Measurements from ENCODE around the gene PIEZO2. TPM values are rescaled to one million over a fixed set of nuclear protein-coding genes. Genes with fewer than 3 reads are reported as not detected.

Gene PIEZO2
- polyA plus RNA-seq, 1 donor from 2014 or later = 0.30 TPM

DNA sequence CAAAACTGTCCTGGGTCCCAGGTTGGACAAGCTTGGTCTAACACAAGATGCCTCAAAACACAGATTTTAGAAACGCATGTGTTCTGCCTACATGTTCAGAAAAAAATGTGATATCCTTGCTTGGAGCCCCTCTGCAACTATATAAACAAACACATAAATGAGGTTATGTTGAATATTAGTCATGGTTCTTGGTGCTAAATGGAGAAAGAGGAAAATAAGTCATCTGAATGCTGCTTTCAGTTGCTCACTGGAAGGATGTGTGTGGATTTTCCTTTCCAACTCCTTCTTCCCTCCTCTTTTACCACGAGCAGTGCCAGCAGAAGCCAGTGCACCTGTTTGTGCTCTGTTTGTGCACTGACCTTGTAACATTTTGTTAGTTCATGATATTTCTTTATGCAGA lies 85.3 kb downstream of the PIEZO2 start:
- Histone ChIP-seq H4K20me1 (ENCODE audit: insufficient read depth) (no peaks in the 10 kb centered on the region), H3K9me2 (ENCODE audit: insufficient read depth, low read length) (no peaks in the 10 kb centered on the region), H2AFZ (ENCODE audit: low read depth, low read length) (no peak overlapping the region), H3K4me3 (ENCODE audit: low read length) (no peak overlapping the region), H3K9me3 (ENCODE audit: low read length) (no peaks in the 10 kb centered on the region), H3K79me2 (replicated peaks; ENCODE audit: insufficient read depth, low read length) (no peaks in the 10 kb centered on the region), H3K27ac (ENCODE audit: low read length) (no peak overlapping the region), H3K4me2 (ENCODE audit: low read length) (no peak overlapping the region), H3K36me3 (ENCODE audit: insufficient read depth, low read length) (no peaks in the 10 kb centered on the region), H3K9ac (ENCODE audit: low read length) (no peak overlapping the region), H3K27me3 (ENCODE audit: insufficient read depth, low read depth, low read length) (no peaks in the 10 kb centered on the region), H3F3A (ENCODE audit: insufficient read depth, low read length, poor library complexity, severe bottlenecking) (no peaks in the 10 kb centered on the region)
- TF ChIP-seq MXI1 (conservative IDR thresholded peaks at IDR 0.05; ENCODE audit: poor library complexity, severe bottlenecking) = no peak
- TF ChIP-seq EZH2 (IDR thresholded peaks at IDR 0.05; ENCODE audit: borderline replicate concordance, insufficient read depth, low read length, poor library complexity, severe bottlenecking) = no peak
- TF ChIP-seq EP300 (conservative IDR thresholded peaks at IDR 0.05; ENCODE audit: poor library complexity, severe bottlenecking) = no peak
- no peak for TF ChIP-seq TAF1 (IDR thresholded peaks at IDR 0.05; ENCODE audit: low read depth)
- TF ChIP-seq POLR2AphosphoS5 (IDR thresholded peaks at IDR 0.05) = no peak

DNA sequence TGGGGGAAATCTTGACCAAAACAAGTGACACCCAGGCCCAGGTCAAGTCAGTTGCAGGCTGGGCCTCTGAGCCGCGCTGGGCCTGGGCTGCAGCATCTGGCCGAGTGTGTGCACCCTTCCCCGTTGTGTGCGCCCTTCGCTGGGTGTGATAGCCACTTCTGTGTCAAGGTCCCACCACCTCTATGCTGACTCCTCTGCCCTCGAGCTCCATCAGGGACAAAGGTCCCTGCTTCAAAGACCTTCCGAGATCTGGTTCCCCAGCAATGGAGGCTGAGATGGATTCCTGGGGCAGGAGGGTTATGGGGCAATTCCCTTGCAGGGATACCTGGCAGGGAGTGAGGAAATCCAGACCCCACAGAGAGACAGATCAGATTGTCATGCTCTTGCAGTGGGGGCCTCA lies 93.6 kb downstream of the PIEZO2 start:
- Histone ChIP-seq H3K79me2 (replicated peaks; ENCODE audit: insufficient read depth, low read length) (no peaks in the 10 kb centered on the region), H3K9me2 (ENCODE audit: insufficient read depth, low read length) (no peaks in the 10 kb centered on the region), H3K9ac (ENCODE audit: low read length) (no peak overlapping the region), H3K4me3 (ENCODE audit: low read length) (no peak overlapping the region), H4K20me1 (ENCODE audit: insufficient read depth) (no peaks in the 10 kb centered on the region), H3F3A (ENCODE audit: insufficient read depth, low read length, poor library complexity, severe bottlenecking) (no peaks in the 10 kb centered on the region), H3K4me2 (ENCODE audit: low read length) (no peak overlapping the region), H3K27me3 (ENCODE audit: insufficient read depth, low read depth, low read length) (no peaks in the 10 kb centered on the region), H3K9me3 (ENCODE audit: low read length) (no peaks in the 10 kb centered on the region), H3K36me3 (ENCODE audit: insufficient read depth, low read length) (no peaks in the 10 kb centered on the region), H2AFZ (ENCODE audit: low read depth, low read length) (no peak overlapping the region), H3K27ac (ENCODE audit: low read length) (no peak overlapping the region)
- TF ChIP-seq, protein P1, sequence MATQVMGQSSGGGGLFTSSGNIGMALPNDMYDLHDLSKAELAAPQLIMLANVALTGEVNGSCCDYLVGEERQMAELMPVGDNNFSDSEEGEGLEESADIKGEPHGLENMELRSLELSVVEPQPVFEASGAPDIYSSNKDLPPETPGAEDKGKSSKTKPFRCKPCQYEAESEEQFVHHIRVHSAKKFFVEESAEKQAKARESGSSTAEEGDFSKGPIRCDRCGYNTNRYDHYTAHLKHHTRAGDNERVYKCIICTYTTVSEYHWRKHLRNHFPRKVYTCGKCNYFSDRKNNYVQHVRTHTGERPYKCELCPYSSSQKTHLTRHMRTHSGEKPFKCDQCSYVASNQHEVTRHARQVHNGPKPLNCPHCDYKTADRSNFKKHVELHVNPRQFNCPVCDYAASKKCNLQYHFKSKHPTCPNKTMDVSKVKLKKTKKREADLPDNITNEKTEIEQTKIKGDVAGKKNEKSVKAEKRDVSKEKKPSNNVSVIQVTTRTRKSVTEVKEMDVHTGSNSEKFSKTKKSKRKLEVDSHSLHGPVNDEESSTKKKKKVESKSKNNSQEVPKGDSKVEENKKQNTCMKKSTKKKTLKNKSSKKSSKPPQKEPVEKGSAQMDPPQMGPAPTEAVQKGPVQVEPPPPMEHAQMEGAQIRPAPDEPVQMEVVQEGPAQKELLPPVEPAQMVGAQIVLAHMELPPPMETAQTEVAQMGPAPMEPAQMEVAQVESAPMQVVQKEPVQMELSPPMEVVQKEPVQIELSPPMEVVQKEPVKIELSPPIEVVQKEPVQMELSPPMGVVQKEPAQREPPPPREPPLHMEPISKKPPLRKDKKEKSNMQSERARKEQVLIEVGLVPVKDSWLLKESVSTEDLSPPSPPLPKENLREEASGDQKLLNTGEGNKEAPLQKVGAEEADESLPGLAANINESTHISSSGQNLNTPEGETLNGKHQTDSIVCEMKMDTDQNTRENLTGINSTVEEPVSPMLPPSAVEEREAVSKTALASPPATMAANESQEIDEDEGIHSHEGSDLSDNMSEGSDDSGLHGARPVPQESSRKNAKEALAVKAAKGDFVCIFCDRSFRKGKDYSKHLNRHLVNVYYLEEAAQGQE (IDR thresholded peaks at IDR 0.05; ENCODE audit: borderline replicate concordance) = no peak
- TF ChIP-seq EP300 (conservative IDR thresholded peaks at IDR 0.05; ENCODE audit: poor library complexity, severe bottlenecking) (no peak), RAD21 (conservative IDR thresholded peaks at IDR 0.05) (no peak), TAF1 (IDR thresholded peaks at IDR 0.05; ENCODE audit: low read depth) (no peak)

DNA sequence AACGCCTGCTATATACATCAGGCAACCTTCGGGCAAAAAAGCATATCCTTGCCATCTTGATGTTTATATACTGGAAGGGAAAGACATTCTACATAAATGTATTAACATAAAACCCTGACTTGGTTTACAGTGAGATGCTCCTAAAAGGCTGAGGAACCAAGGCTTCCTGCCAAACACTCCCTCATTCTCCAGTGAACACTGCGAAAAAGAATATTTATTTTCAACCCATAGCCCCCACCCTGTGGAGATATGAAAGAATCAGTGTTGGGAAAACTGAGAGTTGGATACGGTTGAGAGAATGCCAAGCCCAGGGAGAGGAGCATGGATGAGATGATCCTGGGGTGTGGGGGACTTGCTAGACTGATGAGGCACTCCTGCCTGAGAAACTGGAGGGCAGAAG lies 94.9 kb downstream of the PIEZO2 start:
- H3K79me2 ChIP-seq (replicated peaks; ENCODE audit: insufficient read depth, low read length) = no peaks in the 10 kb centered on the region
- TF ChIP-seq RAD21 (conservative IDR thresholded peaks at IDR 0.05) = no peak
- H3K9ac ChIP-seq (ENCODE audit: low read length) = no peak overlapping the region
- H3K9me3 ChIP-seq (ENCODE audit: low read length) = no peaks in the 10 kb centered on the region
- no peaks in the 10 kb centered on the region for H4K20me1 ChIP-seq (ENCODE audit: insufficient read depth)
- no peaks in the 10 kb centered on the region for H3K36me3 ChIP-seq (ENCODE audit: insufficient read depth, low read length)
- no peaks in the 10 kb centered on the region for H3K27me3 ChIP-seq (ENCODE audit: insufficient read depth, low read depth, low read length)
- no peak overlapping the region for H2AFZ ChIP-seq (ENCODE audit: low read depth, low read length)
- no peaks in the 10 kb centered on the region for H3K9me2 ChIP-seq (ENCODE audit: insufficient read depth, low read length)
- H3K4me3 ChIP-seq (ENCODE audit: low read length) = no peak overlapping the region
- no peaks in the 10 kb centered on the region for H3F3A ChIP-seq (ENCODE audit: insufficient read depth, low read length, poor library complexity, severe bottlenecking)
- no peak overlapping the region for H3K4me2 ChIP-seq (ENCODE audit: low read length)
- no peak overlapping the region for H3K27ac ChIP-seq (ENCODE audit: low read length)
